K562 (cell line): ENCODE measurements around the gene MRPL4. TPM values are rescaled to one million over a fixed set of nuclear protein-coding genes. Genes with fewer than 3 reads are reported as not detected.
A peak's percentile ranks its signal among the peaks of the same experiment; 100 is the strongest.

Experiments
- ATAC-seq: fragments of 200-7000 bp; cut with Tn5 transposase; 3 replicates; pipeline ENCODE4 v1.9.1; 2020; ENCODE audit warnings: moderate library complexity
- BruUV-seq: library from RNA; stranded (reverse); fragments of 400-500 nt; replicated peaks from 2 replicates; lab custom pipeline; 2021; lab: Mats Ljungman, UMichigan
- CTCF ChIA-PET: fragments of 300-600 bp; formaldehyde crosslinking; extraction: SDS; loops from one replicate; lab custom pipeline; 2021; ENCODE audit warnings: low intra/inter-chr PET ratio; lab: Yijun Ruan, JAX
- POLR2A ChIA-PET: fragments of 300-600, 350-650 bp; sonication (Branson Sonifier 250); formaldehyde crosslinking; extraction: SDS; loops from one replicate; lab custom pipeline; 2021; ENCODE audit warnings: antibody characterized with exemption, inconsistent platforms; lab: Yijun Ruan, JAX
- DNase-seq, 4 experiments: peaks; one replicate each; pipeline versions ENCODE4 v3.0.0 to v3.0.0-alpha.2; 2011 to 2018; ENCODE audit warnings: low spot score in 3 of 4, mixed read lengths in 3 of 4; ENCODE audit errors: extremely low read depth in 1 of 4
- FAIRE-seq: peaks from 2 replicates; lab custom pipeline; 2011; peaks lifted over from hg19 to GRCh38; lab: Jason Lieb, UNC
- H2AFZ ChIP-seq: 2 replicates; pipeline ENCODE4 v1.6.0; 2011; ENCODE audit warnings: low read depth, low read length, control low read depth, inconsistent platforms
- H3K27ac ChIP-seq: fragments of 200-600 bp; 3 replicates; pipeline ENCODE4 v1.8.0; 2011; ENCODE audit warnings: low read depth, mild to moderate bottlenecking, control low read depth, inconsistent platforms, low read length, moderate library complexity, mixed read lengths; ENCODE audit errors: extremely low read depth
- H3K27me3 ChIP-seq, 2 experiments: fragments of 300-600 bp in 1 of 2; 2 replicates in 1 of 2; 3 replicates in 1 of 2; pipeline versions ENCODE4 v1.6.0 to v1.8.0; 2011; ENCODE audit warnings: inconsistent platforms in 2 of 2, low read length in 2 of 2, mild to moderate bottlenecking in 1 of 2, mixed read lengths in 1 of 2, moderate library complexity in 1 of 2; ENCODE audit not compliant: control insufficient read depth in 2 of 2, insufficient read depth in 2 of 2
- H3K36me3 ChIP-seq: fragments of 300-600 bp; 3 replicates; pipeline ENCODE4 v1.8.0; 2011; ENCODE audit warnings: mild to moderate bottlenecking, low read length, inconsistent platforms; ENCODE audit not compliant: control insufficient read depth, insufficient read depth
- H3K4me1 ChIP-seq, 2 experiments: fragments of 200-600 bp in 1 of 2; replicated peaks in 1 of 2; 2 replicates in 1 of 2; 3 replicates in 1 of 2; pipeline versions ENCODE4 v1.5.1 to v1.8.0; 2011; ENCODE audit warnings: inconsistent platforms in 2 of 2, low read length in 2 of 2, mild to moderate bottlenecking in 1 of 2, mixed read lengths in 1 of 2, moderate library complexity in 1 of 2; ENCODE audit not compliant: control insufficient read depth in 2 of 2, insufficient read depth in 2 of 2
- H3K4me2 ChIP-seq: 2 replicates; pipeline ENCODE4 v1.6.1; 2011; ENCODE audit warnings: low read length, control low read depth, inconsistent platforms, mixed read lengths; ENCODE audit not compliant: insufficient read depth
- H3K4me3 ChIP-seq: fragments of 200-600 bp; sonication (generic), shearing (Covaris generic); 2 replicates; pipeline ENCODE4 v1.5.1; 2016; ENCODE audit warnings: control low read depth, inconsistent platforms
- H3K79me2 ChIP-seq: fragments of 200-600 bp; 3 replicates; pipeline ENCODE4 v1.8.0; 2011; ENCODE audit warnings: low read length, inconsistent platforms; ENCODE audit not compliant: control insufficient read depth, insufficient read depth
- H3K9ac ChIP-seq, 2 experiments: 2 replicates each; pipeline versions ENCODE4 v1.6.0 to v1.6.1; 2011; ENCODE audit warnings: low read depth in 2 of 2, low read length in 2 of 2, control low read depth in 1 of 2, inconsistent platforms in 1 of 2, mild to moderate bottlenecking in 1 of 2, mixed read lengths in 1 of 2; ENCODE audit not compliant: insufficient read depth in 1 of 2
- H3K9me1 ChIP-seq: one replicate; pipeline ENCODE4 v1.6.0; 2011; ENCODE audit warnings: inconsistent platforms, mild to moderate bottlenecking, low read length, moderate library complexity; ENCODE audit not compliant: control insufficient read depth, insufficient read depth
- H3K9me3 ChIP-seq: replicated peaks from 2 replicates; pipeline ENCODE4 v1.5.1; 2011; ENCODE audit warnings: low read depth, low read length, inconsistent platforms; ENCODE audit not compliant: control insufficient read depth, insufficient read depth
- H4K20me1 ChIP-seq: replicated peaks from 2 replicates; pipeline ENCODE4 v1.6.1; 2011; ENCODE audit warnings: low read length, inconsistent platforms, mixed read lengths; ENCODE audit not compliant: control insufficient read depth, insufficient read depth
- CBFA2T2 ChIP-seq: fragments of 450-650 bp; conservative IDR thresholded peaks from 2 replicates; pipeline ENCODE4 v1.6.1; 2017; ENCODE audit warnings: mild to moderate bottlenecking
- EP400 ChIP-seq: fragments of 450-650 bp; IDR thresholded peaks from 2 replicates; pipeline ENCODE4 v1.6.1; 2017; ENCODE audit warnings: antibody characterized with exemption, mild to moderate bottlenecking, moderate library complexity
- KHSRP ChIP-seq: fragments of 450-650 bp; IDR thresholded peaks from 2 replicates; pipeline ENCODE4 v1.6.1; 2017
- L3MBTL2 ChIP-seq: fragments of 450-650 bp; IDR thresholded peaks from 2 replicates; pipeline ENCODE4 v1.6.1; 2016; ENCODE audit warnings: mild to moderate bottlenecking, moderate library complexity
- RBM15 ChIP-seq: fragments of 200-400 bp; formaldehyde crosslinking; IDR thresholded peaks from 2 replicates; pipeline ENCODE4 v1.6.1; 2018; ENCODE audit warnings: mild to moderate bottlenecking, low read length, moderate library complexity; ENCODE audit not compliant: insufficient read depth
- SP1 ChIP-seq: sonication (generic); formaldehyde crosslinking; IDR thresholded peaks from 2 replicates; pipeline ENCODE4 v1.8.1; 2022; ENCODE audit warnings: mild to moderate bottlenecking, missing genetic modification reagents
- SRF ChIP-seq, 2 experiments: fragments of 250-450, 450-650 bp in 1 of 2; sonication (Bioruptor Pico) in 1 of 2; sonication (generic) in 1 of 2; formaldehyde crosslinking; IDR thresholded peaks; 2 replicates each; pipeline versions ENCODE4 v1.5.0 to v1.5.1; 2020 to 2022; ENCODE audit warnings: mild to moderate bottlenecking in 1 of 2, missing genetic modification reagents in 1 of 2
- WGBS: fragments of 100-300 bp; shearing (Covaris generic); methylation state at CpG from one replicate; pipeline ENCODE4 v1.1.6; 2016; ENCODE audit warnings: low coverage, mixed read lengths; ENCODE audit not compliant: insufficient coverage; ENCODE audit errors: missing lambda C conversion rate; 5-methylcytosine and 5-hydroxymethylcytosine counted together
- in situ Hi-C: fragments of 300-500 bp; cut with MboI; formaldehyde crosslinking; loops from 4 replicates; pipeline ENCODE4 v1.15.0; 2018; ENCODE audit warnings: inconsistent platforms, mixed read lengths
- intact Hi-C: fragments of 100-400 bp; cut with micrococcal nuclease; formaldehyde crosslinking; loops from 2 replicates; pipeline ENCODE4 v1.14.2; 2022
- polyA plus RNA-seq, 8 experiments: library from polyadenylated mRNA; depleted of rRNA in 4 of 8; stranded (reverse) in 5 of 8; unstranded in 3 of 8; fragments of >200 nt; fragmentation: Nextera tagmentation in 2 of 8; fragmentation: Illumina TruSeq in 1 of 8; extraction: Ambion mirVana in 2 of 8; extraction: Trizol in 1 of 8; gene quantifications; 2 replicates each; pipeline versions ENCODE4 v1.2.1 to v1.2.3, GENCODE V29; 2011 to 2014; ENCODE audit warnings: inconsistent platforms in 1 of 8, missing spikeins in 1 of 8
- total RNA-seq, 7 experiments: library from RNA; depleted of rRNA in 6 of 7; stranded (reverse); fragments of >200 nt in 6 of 7; fragmentation: Illumina TruSeq in 2 of 7; extraction: Trizol in 2 of 7; gene quantifications; 2 replicates each; pipeline versions ENCODE4 v1.2.1 to v1.2.3, GENCODE V29; 2011 to 2021; ENCODE audit warnings: low replicate concordance in 1 of 7
- TF ChIP-seq, protein P1 (sequence below): fragments of 200-800 bp; sonication (Bioruptor generic); IDR thresholded peaks from 2 replicates; pipeline ENCODE4 v1.6.1; 2016; ENCODE audit warnings: missing genetic modification characterization, missing compliant biosample characterization
- TF ChIP-seq, protein P2 (sequence below): fragments of 250-450 bp; sonication (Bioruptor Pico); IDR thresholded peaks from 2 replicates; pipeline ENCODE4 v1.4.0; 2020; ENCODE audit warnings: mild to moderate bottlenecking, moderate library complexity

The MRPL4 gene
- total and polyA plus RNA-seq, 9 of the 15 experiments (the other 6 are each of a cell fraction or from before 2014, with no cell fraction given), result 1.4 to 239 (median 64.9) TPM

DNA sequence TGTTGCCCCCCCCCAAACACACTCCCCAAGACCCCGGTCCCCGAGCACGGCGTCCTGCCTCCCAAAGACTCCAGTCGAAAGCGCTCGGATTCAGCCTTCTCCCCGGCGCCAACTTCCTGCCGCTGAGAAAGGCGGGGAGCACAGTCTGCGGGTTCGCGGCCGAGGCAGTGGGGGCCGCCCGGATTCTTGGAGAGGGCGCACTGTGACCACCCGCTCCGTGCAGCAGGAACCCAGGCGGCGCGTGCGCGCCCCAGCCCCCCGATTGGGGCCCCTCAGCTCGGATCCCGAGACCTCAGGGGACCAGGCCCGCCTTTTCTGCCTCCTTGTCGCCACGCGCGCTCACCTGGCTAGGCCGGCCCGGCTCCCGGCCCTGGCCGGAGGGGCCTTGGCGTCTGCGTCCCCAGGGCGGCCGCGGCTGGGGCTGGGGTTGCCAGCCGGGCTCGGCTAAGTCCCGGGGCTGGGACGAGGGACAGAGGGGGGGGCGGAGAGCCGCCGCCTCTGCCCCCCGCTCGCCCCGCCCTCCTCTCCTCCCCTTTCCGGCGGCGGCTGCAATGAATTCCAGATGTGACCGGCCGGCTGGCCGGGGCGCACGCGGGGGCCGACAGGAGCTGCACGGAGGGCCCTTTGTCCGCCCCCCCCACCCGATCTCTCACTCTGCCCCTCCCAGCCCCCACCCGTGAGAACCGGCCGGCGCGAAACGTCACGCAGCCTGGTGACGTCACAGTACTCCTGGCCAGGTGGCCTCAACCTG lies 21.0 kb upstream of the MRPL4 start, which contains the start of gene S1PR2 (continued):
- no peak for TF ChIP-seq CBFA2T2

DNA sequence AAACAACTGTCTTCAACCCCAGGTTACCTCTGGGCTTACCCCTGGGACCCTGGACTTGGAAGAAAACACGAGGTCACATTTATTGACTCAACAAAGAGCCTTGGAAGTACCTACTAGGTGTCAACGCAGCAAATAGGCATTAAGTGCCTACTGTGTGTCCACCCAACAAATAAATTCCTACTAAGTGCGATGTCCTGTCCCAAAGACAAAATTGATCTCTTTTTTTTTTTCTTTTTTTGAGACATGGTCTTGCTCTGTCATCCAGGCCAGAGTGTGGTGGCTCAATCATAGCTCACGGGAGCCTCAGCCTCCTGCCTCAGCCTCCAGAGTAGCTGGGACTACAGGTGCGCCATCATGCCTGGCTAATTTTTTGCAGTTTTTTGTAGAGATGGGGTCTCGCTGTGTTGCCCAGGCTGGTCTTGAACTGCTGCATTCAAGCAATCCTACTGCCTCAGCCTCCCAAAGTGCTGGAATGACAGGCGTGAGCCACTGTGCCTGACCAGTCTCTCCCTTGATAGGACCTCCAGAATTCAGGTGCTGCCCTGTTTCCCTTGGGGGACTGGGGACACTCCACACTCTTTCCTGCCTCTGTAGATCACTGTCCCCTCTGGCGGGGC lies 20.3 kb upstream of the MRPL4 start:
- Histone ChIP-seq H3K4me1 (peaks cover 29 to 37% of the 10 kb centered on the region in 2 experiments), H3K27me3 (no peaks in the 10 kb centered on the region), H3K36me3 (no peaks in the 10 kb centered on the region), H2AFZ (peak overlapping the region; percentile 87), H3K79me2 (peaks cover 17% of the 10 kb centered on the region), H3K9me3 (no peaks in the 10 kb centered on the region), H3K9ac (peak overlapping the region; percentile 63 to 98), H3K4me3 (peak overlapping the region; percentile 91), H3K9me1 (no peaks in the 10 kb centered on the region), H3K27ac (peak overlapping the region; percentile 83), H3K4me2 (peak overlapping the region; percentile 73), H4K20me1 (0 out of 2 replicates have a peak, but pooled peaks cover 4% of the 10 kb centered on the region)
- BruUV-seq, result no TSS peak
- ChIA-PET POLR2A (interaction anchor here (0.6 to 1.0 kb wide), 5 partner anchors 11 to 299 kb away, joined by 3 to 5 read pairs (median 3); no protein-coding TSS in a partner anchor), CTCF (interaction anchor here (0.6 kb wide), 1 partner anchor 8 kb away, joined by 3 read pairs; no protein-coding TSS in a partner anchor)
- peak; percentile 44 for FAIRE-seq
- intact Hi-C loops (no loop called here), in situ Hi-C loops (no loop called here)
- no peak for DNase-seq
- WGBS, result 75% methylated on average over 8 of the region's 8 CpGs
- ATAC-seq, result no peak
- TF ChIP-seq, protein P1, sequence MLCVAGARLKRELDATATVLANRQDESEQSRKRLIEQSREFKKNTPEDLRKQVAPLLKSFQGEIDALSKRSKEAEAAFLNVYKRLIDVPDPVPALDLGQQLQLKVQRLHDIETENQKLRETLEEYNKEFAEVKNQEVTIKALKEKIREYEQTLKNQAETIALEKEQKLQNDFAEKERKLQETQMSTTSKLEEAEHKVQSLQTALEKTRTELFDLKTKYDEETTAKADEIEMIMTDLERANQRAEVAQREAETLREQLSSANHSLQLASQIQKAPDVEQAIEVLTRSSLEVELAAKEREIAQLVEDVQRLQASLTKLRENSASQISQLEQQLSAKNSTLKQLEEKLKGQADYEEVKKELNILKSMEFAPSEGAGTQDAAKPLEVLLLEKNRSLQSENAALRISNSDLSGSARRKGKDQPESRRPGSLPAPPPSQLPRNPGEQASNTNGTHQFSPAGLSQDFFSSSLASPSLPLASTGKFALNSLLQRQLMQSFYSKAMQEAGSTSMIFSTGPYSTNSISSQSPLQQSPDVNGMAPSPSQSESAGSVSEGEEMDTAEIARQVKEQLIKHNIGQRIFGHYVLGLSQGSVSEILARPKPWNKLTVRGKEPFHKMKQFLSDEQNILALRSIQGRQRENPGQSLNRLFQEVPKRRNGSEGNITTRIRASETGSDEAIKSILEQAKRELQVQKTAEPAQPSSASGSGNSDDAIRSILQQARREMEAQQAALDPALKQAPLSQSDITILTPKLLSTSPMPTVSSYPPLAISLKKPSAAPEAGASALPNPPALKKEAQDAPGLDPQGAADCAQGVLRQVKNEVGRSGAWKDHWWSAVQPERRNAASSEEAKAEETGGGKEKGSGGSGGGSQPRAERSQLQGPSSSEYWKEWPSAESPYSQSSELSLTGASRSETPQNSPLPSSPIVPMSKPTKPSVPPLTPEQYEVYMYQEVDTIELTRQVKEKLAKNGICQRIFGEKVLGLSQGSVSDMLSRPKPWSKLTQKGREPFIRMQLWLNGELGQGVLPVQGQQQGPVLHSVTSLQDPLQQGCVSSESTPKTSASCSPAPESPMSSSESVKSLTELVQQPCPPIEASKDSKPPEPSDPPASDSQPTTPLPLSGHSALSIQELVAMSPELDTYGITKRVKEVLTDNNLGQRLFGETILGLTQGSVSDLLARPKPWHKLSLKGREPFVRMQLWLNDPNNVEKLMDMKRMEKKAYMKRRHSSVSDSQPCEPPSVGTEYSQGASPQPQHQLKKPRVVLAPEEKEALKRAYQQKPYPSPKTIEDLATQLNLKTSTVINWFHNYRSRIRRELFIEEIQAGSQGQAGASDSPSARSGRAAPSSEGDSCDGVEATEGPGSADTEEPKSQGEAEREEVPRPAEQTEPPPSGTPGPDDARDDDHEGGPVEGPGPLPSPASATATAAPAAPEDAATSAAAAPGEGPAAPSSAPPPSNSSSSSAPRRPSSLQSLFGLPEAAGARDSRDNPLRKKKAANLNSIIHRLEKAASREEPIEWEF (CRISPR knock-in tag), result peak; percentile 32; the same call in 1 of the 2 replicates
- no peak for TF ChIP-seq RBM15
- 0 out of 2 replicates have a peak, but pooled peaks have one; percentile 1 for TF ChIP-seq KHSRP
- 0 out of 2 replicates have a peak, but pooled peaks have one; percentile 9 for TF ChIP-seq L3MBTL2
- 0 out of 4 replicates have a peak, but pooled peaks of 1 of the 2 experiments have one; percentile 12 for TF ChIP-seq SRF (CRISPR knock-in tag; IDR thresholded peaks at IDR 0.05)
- TF ChIP-seq EP400, result 0 out of 2 replicates have a peak, but pooled peaks have one; percentile 18
- peak; percentile 54; the same call in 1 of the 2 replicates for TF ChIP-seq SP1 (CRISPR knock-in tag)
- TF ChIP-seq, protein P2, sequence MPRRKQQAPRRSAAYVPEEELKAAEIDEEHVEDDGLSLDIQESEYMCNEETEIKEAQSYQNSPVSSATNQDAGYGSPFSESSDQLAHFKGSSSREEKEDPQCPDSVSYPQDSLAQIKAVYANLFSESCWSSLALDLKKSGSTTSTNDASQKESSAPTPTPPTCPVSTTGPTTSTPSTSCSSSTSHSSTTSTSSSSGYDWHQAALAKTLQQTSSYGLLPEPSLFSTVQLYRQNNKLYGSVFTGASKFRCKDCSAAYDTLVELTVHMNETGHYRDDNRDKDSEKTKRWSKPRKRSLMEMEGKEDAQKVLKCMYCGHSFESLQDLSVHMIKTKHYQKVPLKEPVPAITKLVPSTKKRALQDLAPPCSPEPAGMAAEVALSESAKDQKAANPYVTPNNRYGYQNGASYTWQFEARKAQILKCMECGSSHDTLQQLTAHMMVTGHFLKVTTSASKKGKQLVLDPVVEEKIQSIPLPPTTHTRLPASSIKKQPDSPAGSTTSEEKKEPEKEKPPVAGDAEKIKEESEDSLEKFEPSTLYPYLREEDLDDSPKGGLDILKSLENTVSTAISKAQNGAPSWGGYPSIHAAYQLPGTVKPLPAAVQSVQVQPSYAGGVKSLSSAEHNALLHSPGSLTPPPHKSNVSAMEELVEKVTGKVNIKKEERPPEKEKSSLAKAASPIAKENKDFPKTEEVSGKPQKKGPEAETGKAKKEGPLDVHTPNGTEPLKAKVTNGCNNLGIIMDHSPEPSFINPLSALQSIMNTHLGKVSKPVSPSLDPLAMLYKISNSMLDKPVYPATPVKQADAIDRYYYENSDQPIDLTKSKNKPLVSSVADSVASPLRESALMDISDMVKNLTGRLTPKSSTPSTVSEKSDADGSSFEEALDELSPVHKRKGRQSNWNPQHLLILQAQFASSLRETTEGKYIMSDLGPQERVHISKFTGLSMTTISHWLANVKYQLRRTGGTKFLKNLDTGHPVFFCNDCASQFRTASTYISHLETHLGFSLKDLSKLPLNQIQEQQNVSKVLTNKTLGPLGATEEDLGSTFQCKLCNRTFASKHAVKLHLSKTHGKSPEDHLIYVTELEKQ, result no peak
